Adrenal gland (tissue), 5 donors: ENCODE measurements around the gene SLC20A1.

Experiments
- CTCF ChIP-seq, 6 experiments: fragments of 450-650 bp in 4 of 6; fragments of 200-600 bp in 2 of 6; sonication (generic) in 1 of 6; IDR thresholded peaks; 1 replicate in 5 of 6; 2 replicates in 1 of 6; pipeline versions ENCODE4 v1.5.1 to v1.8.0; 2016 to 2021; ENCODE audit warnings: antibody characterized with exemption in 6 of 6, mild to moderate bottlenecking in 2 of 6, moderate library complexity in 1 of 6
- POLR2A ChIP-seq, 2 donors: fragments of 450-650 bp; IDR thresholded peaks; one replicate each; pipeline ENCODE4 v1.6.1; 2017; ENCODE audit warnings: antibody characterized with exemption in 2 of 2, mild to moderate bottlenecking in 2 of 2, moderate library complexity in 1 of 2
- donor health status: DM: no; HTN: no; CAD: no.

GRCh38 chr2:112698834-112699515, 53.2 kb downstream of the SLC20A1 start:
- no peak for TF ChIP-seq CTCF (IDR thresholded peaks at IDR 0.05)
- no peak for TF ChIP-seq POLR2A (IDR thresholded peaks at IDR 0.05)
